22Rv1 (cell line): ENCODE measurements around the gene IRF1.

Source experiments
- CTCF ChIP-seq: fragments of 450-650 bp; IDR thresholded peaks from 2 replicates; pipeline ENCODE4 v1.5.1; 2017; ENCODE audit warnings: mild to moderate bottlenecking
- ZFX ChIP-seq: fragments of 450-650 bp; IDR thresholded peaks from 2 replicates; pipeline ENCODE4 v1.6.1; 2017; ENCODE audit warnings: antibody characterized with exemption, borderline replicate concordance

GRCh38 chr5:132463811-132464155, 26.8 kb downstream of the IRF1 start:
- TF ChIP-seq CTCF (no peak), ZFX (no peak)
